Thyroid gland (tissue), 4 donors: ENCODE results near the gene ZCWPW2. TPM values are rescaled to one million over a fixed set of nuclear protein-coding genes. Genes with fewer than 3 reads are reported as not detected.

Experiments used
- DNase-seq, 2 donors: peaks; one replicate each; pipeline ENCODE4 v3.0.0-alpha.2; 2019
- H3K27ac ChIP-seq, 3 donors: fragments of 200-600 bp; sonication (generic); 1 replicate in 2 of 3; 2 replicates in 1 of 3; pipeline ENCODE4 v1.5.1; 2016 to 2019; ENCODE audit warnings: mild to moderate bottlenecking in 1 of 3, moderate library complexity in 1 of 3
- H3K27me3 ChIP-seq: fragments of 200-600 bp; sonication (generic); one replicate; pipeline ENCODE4 v1.5.1; 2019
- H3K36me3 ChIP-seq, 2 donors: fragments of 200-600 bp; sonication (generic); one replicate each; pipeline ENCODE4 v1.5.1; 2016 to 2019
- H3K4me1 ChIP-seq, 2 donors: fragments of 200-600 bp; sonication (generic); one replicate each; pipeline ENCODE4 v1.5.1; 2017 to 2019
- H3K4me3 ChIP-seq, 3 donors: fragments of 200-600 bp; sonication (generic); replicated peaks in 1 of 3; 1 replicate in 2 of 3; 2 replicates in 1 of 3; pipeline ENCODE4 v1.5.1; 2016; ENCODE audit warnings: mild to moderate bottlenecking in 1 of 3
- H3K9me3 ChIP-seq: fragments of 200-600 bp; sonication (generic); one replicate; pipeline ENCODE4 v1.5.1; 2017
- CTCF ChIP-seq, 6 experiments: fragments of 200-600 bp in 3 of 6; fragments of 450-650 bp in 3 of 6; sonication (generic) in 3 of 6; IDR thresholded peaks; one replicate each; pipeline ENCODE4 v1.5.1; 2016 to 2019; ENCODE audit warnings: antibody characterized with exemption in 6 of 6, mild to moderate bottlenecking in 2 of 6, inconsistent platforms in 1 of 6, moderate library complexity in 1 of 6
- POLR2A ChIP-seq, 2 donors: fragments of 450-650 bp; IDR thresholded peaks; one replicate each; pipeline ENCODE4 v1.6.1; 2017; ENCODE audit warnings: antibody characterized with exemption in 2 of 2, mild to moderate bottlenecking in 2 of 2, moderate library complexity in 1 of 2
- WGBS, 2 donors: methylation state at CpG; one replicate each; pipeline ENCODE4 v1.1.5; 2017; 5-methylcytosine and 5-hydroxymethylcytosine counted together
- intact Hi-C: fragments of 100-400 bp; cut with DNase I; formaldehyde crosslinking; loops from one replicate; pipeline ENCODE4 v1.15.1; 2023
- total RNA-seq, 4 donors: library from RNA; depleted of rRNA; stranded (reverse); fragments of >200 nt; gene quantifications; one replicate each; pipeline ENCODE4 v1.2.3, GENCODE V29; 2016

ZCWPW2 gene
- total RNA-seq, 4 donors from 2014 or later = 0.49 to 2.6 (median 1.1) TPM; not detected in 1

- intact Hi-C loops = no loop called here
- no peaks in the 10 kb centered on the region for H3K36me3 ChIP-seq
- no peaks in the 10 kb centered on the region for H3K9me3 ChIP-seq
- H3K4me3 ChIP-seq = no peak overlapping the region
- TF ChIP-seq CTCF (IDR thresholded peaks at IDR 0.05) = no peak
- no peaks in the 10 kb centered on the region for H3K4me1 ChIP-seq
- no peak overlapping the region for H3K27ac ChIP-seq
- no peaks in the 10 kb centered on the region for H3K27me3 ChIP-seq
- 92 to 94% methylated on average over 3 of the region's 3 CpGs for WGBS, 2 donors
- DNase-seq = no peak
Observed at GRCh38 chr3:28521663-28522062, 173.1 kb downstream of the ZCWPW2 start.

GRCh38 chr3:28542351-28542750 is 193.8 kb downstream of the ZCWPW2 start:
- DNase-seq = no peak

GRCh38 chr3:28544236-28544635 is 195.7 kb downstream of the ZCWPW2 start:
- DNase-seq = no peak
- no peaks in the 10 kb centered on the region for H3K9me3 ChIP-seq
- no peak for TF ChIP-seq CTCF (IDR thresholded peaks at IDR 0.05)
- no peak for TF ChIP-seq POLR2A (IDR thresholded peaks at IDR 0.05)
- WGBS, 2 donors = 87 to 89% methylated on average over 3 of the region's 3 CpGs
- no peaks in the 10 kb centered on the region for H3K4me1 ChIP-seq
- H3K27me3 ChIP-seq = no peaks in the 10 kb centered on the region
- intact Hi-C loops = no loop called here
- no peaks in the 10 kb centered on the region for H3K36me3 ChIP-seq
- H3K4me3 ChIP-seq = no peak overlapping the region
- no peak overlapping the region for H3K27ac ChIP-seq

More at GRCh38 chr3:28542351-28542750, 193.8 kb downstream of the ZCWPW2 start:
- no peaks in the 10 kb centered on the region for H3K27me3 ChIP-seq
- no peak overlapping the region for H3K4me3 ChIP-seq
- WGBS, 2 donors = 3 to 100% methylated on average over 1 of the region's 1 CpG
- H3K9me3 ChIP-seq = no peaks in the 10 kb centered on the region
- intact Hi-C loops = no loop called here
- no peaks in the 10 kb centered on the region for H3K36me3 ChIP-seq
- H3K27ac ChIP-seq = no peak overlapping the region
- TF ChIP-seq POLR2A (IDR thresholded peaks at IDR 0.05) = no peak
- no peak for TF ChIP-seq CTCF (IDR thresholded peaks at IDR 0.05)
- no peaks in the 10 kb centered on the region for H3K4me1 ChIP-seq

- no peak for DNase-seq
- TF ChIP-seq CTCF (IDR thresholded peaks at IDR 0.05) = no peak
- TF ChIP-seq POLR2A (IDR thresholded peaks at IDR 0.05) = no peak
- H3K27ac ChIP-seq = no peak overlapping the region
- no peak overlapping the region for H3K4me3 ChIP-seq
- no peaks in the 10 kb centered on the region for H3K27me3 ChIP-seq
- intact Hi-C loops = no loop called here
- 91 to 92% methylated on average over 1 of the region's 1 CpG for WGBS, 2 donors
- no peaks in the 10 kb centered on the region for H3K9me3 ChIP-seq
- H3K36me3 ChIP-seq = no peaks in the 10 kb centered on the region
- H3K4me1 ChIP-seq = no peaks in the 10 kb centered on the region
Observed at GRCh38 chr3:28544831-28545230, 196.3 kb downstream of the ZCWPW2 start.

GRCh38 chr3:28547677-28548076 is 199.2 kb downstream of the ZCWPW2 start:
- no peak for DNase-seq
- Histone ChIP-seq H3K36me3 (no peaks in the 10 kb centered on the region), H3K27me3 (no peaks in the 10 kb centered on the region), H3K4me3 (no peak overlapping the region), H3K9me3 (no peaks in the 10 kb centered on the region), H3K4me1 (no peaks in the 10 kb centered on the region), H3K27ac (no peak overlapping the region)
- intact Hi-C loops = no loop called here
- no peak for TF ChIP-seq POLR2A (IDR thresholded peaks at IDR 0.05)
- no peak for TF ChIP-seq CTCF (IDR thresholded peaks at IDR 0.05)
- 94 to 97% methylated on average over 2 of the region's 2 CpGs for WGBS, 2 donors
